Stimulated activated CD8-positive, alpha-beta memory T cell treated with anti-CD3 and anti-CD28 coated beads, Interleukin-7, amount 100 ng/mL, for 1 hour (primary cell): ENCODE measurements around the gene THAP11.
A peak's percentile ranks its signal among the peaks of the same experiment; 100 is the strongest.
"Not testable (repeated sequence)": the region's sequence is repeated elsewhere in the genome, so short reads cannot be mapped to it uniquely, and the experiment has no call there.

Experiments
- DNase-seq, 2 donors: peaks; one replicate each; pipeline ENCODE4 v3.0.0-alpha.2; 2020; ENCODE audit warnings: low read depth in 2 of 2

The THAP11 gene

DNA sequence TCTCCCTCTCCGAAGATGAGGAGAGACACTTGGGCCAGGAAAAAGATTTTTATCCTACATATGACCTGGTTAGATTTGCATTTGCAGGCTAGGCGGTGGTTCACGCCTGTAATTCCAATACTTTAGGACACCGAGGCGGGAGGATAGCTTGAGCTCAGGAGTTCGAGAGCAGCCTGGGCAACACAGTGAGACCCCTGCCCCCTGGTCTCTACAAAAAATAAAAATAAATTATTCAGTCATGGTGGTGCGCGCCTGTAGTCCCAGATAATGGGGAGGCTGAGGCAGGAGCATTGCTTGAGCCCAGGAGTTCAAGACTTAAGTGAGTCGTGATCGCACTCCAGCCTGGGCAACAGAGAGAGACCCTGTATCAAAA is 7.9 kb upstream of the THAP11 start:
- DNase-seq: no peak

GRCh38 chr16:67837190-67837589 is 4.9 kb upstream of the THAP11 start:
- not testable (repeated sequence) for DNase-seq

DNA sequence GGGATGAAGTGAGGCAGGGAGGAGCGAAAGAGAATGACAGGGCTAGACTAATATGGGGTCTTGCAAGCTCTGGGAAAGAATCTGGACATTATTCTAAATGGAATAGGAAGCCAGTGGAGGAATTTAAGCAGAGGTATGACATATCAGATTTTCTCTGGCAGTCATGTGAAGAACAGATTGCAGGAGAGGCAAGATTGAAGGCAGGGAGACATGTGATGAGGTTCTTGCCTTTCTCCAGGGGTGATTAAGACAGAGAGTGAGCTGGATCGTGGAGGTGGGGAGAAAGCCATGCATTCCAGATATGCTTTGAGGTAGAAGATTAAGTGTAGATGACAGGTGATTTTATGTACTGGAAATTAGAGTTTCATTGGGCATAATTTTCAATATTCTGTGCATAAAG is 4.3 kb upstream of the THAP11 start:
- no peak for DNase-seq

- DNase-seq: no peak
These were observed 813 bp upstream of the THAP11 start for GRCh38 chr16:67841198-67841815.

DNA sequence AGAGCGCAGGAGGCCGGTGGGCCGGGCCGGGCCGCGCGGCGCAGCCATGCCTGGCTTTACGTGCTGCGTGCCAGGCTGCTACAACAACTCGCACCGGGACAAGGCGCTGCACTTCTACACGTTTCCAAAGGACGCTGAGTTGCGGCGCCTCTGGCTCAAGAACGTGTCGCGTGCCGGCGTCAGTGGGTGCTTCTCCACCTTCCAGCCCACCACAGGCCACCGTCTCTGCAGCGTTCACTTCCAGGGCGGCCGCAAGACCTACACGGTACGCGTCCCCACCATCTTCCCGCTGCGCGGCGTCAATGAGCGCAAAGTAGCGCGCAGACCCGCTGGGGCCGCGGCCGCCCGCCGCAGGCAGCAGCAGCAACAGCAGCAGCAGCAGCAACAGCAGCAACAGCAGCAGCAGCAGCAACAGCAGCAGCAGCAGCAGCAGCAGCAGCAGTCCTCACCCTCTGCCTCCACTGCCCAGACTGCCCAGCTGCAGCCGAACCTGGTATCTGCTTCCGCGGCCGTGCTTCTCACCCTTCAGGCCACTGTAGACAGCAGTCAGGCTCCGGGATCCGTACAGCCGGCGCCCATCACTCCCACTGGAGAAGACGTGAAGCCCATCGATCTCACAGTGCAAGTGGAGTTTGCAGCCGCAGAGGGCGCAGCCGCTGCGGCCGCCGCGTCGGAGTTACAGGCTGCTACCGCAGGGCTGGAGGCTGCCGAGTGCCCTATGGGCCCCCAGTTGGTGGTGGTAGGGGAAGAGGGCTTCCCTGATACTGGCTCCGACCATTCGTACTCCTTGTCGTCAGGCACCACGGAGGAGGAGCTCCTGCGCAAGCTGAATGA is 606 bp downstream of the THAP11 start:
- peak; percentile 15 to 24 for DNase-seq

- no peak for DNase-seq
These were observed 1.2 kb downstream of the THAP11 start for GRCh38 chr16:67843343-67843765.

DNA sequence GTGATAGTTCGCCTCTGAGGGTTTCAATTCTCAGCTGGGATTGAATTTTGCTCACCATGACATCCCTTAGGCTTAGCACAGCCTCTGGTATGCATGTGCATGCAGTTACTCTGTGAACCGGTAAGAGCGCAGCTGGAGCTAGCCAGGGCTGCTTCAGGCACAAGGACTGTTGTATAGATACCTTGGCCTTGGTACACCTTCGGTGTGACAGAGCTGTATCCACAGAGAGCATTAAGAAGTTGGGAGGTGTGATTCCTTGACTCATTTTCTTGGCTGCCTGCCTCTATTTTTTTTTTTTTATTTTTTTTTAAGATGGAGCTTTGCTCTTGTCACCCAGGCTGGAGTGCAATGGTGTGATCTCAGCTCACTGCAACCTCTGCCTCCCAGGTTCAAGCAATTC is 2.4 kb downstream of the THAP11 start:
- DNase-seq: no peak

- no peak for DNase-seq
These were observed 3.4 kb downstream of the THAP11 start for GRCh38 chr16:67845291-67846062.

DNA sequence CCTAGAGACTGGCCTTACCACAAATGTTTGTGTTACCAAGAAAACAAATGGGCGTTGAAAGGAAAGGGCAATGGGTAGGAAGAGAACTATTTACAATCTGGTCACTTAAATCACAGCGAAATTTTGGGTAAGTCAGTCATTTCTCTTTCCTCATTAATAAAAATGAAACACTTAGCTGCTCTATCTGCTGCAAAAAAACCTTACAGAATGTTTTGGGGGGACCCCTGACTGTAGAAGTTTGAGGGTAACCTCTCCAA is 3.9 kb downstream of the THAP11 start:
- DNase-seq: no peak

DNA sequence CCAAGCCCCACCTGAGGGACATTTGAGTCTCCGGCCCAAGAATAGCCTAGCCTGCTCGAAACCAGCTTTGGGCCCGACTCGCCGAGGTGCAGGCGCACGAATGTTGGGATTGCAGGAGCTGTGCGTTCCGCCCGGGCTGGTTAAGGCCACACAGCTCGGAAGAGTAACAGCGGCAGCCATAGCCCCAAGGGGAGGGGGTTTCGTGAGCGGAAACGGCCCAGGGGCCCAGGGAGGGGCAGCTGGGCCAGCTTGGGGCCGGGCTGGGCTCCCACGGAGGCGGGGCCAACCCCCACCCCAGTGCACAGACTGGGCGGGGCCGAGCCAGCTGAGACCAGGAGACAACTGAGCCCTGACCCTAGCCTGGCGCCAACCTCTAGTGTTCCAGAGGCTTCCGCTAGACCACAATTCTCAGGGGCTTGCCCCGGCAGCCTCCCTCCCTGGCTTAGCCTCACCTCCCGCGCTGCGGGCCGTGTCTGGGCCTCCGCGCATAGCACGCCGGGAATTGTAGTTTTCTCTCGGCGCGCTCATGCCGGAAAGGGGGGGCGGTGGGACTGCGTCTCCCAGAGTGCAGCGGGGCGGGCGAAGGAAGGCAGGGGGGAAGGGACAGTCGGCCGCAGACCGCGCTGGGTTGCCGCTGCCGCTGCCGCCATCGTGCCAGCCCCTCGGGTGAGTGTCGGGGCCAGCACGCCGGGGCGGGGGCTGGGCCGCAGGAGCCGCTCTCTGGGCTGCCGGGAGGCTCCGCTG is 4.4 kb downstream of the THAP11 start, which contains the start of gene NUTF2:
Gene NUTF2 (plus strand): TSS at position 614 of the 744 bp plus-strand sequence. CDS start 18,198 bp downstream, outside the sequence.
- DNase-seq: peak; percentile 88 to 89

DNA sequence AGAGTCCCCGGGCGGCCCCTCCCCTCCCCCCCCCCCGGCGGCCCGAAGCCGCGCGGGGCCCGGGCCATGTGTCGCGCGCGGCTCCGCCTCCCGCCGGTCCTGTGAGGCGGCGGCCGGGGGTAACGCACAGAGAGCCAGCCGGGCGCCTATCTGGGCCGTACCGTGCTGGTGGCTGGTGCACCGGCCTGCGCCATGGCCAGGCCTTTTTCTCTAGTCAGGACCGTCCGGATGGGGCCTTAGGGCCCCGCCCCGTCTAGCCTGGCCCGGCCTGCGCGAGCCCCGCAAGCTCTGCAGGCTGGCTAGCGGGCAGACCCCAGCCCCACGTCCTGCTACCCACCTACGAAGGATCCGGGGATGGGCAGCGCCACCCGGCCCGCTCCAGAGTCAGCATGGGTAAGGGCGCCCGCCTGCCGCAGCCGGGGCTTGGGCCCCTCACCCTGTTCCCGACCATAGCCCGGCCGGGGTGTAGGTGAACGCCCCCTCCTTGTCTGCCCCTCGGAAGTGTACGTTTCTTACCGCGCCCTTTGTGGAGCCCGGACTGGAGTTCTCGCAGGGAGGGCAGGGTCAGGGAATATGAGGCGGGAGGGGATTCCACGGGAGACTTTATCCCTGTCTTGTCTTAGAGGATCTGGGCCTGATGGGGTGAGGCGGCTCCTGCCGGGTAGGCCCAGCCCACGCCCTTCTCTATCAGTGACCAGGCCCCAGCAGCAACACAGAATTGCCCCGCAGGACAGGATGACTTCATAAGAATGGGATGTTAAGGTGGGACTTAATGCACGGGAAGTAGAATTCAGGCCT is 5.1 kb downstream of the THAP11 start, which contains the start of gene CENPT:
Gene CENPT (minus strand): TSS at position 630 of the 798 bp plus-strand sequence. CDS start 13,834 bp downstream, outside the sequence.
- no peak for DNase-seq

GRCh38 chr16:67848118-67848517 is 6.0 kb downstream of the THAP11 start:
- DNase-seq: no peak

DNA sequence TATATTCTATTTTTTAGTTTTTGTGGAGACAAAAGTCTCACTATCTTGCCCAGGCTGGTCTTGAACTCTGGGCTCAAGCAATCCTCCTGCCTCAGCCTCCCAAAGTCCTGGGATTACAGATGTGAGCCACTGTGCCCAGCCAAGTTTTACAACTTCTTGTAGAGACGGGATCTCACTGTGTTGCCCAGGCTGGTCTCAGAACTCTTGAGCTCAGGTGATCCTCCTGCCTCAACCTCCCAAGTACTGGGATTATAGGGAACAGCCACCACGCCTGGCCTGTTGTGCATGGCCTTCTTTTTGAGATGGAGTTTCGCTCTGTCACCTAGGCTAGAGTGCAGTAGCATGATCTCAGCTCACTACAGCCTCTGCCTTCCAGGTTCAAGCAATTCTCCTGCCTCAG is 11.6 kb downstream of the THAP11 start:
- DNase-seq: no peak

- DNase-seq: no peak
These were observed 13.7 kb downstream of the THAP11 start for GRCh38 chr16:67855789-67856188.

DNA sequence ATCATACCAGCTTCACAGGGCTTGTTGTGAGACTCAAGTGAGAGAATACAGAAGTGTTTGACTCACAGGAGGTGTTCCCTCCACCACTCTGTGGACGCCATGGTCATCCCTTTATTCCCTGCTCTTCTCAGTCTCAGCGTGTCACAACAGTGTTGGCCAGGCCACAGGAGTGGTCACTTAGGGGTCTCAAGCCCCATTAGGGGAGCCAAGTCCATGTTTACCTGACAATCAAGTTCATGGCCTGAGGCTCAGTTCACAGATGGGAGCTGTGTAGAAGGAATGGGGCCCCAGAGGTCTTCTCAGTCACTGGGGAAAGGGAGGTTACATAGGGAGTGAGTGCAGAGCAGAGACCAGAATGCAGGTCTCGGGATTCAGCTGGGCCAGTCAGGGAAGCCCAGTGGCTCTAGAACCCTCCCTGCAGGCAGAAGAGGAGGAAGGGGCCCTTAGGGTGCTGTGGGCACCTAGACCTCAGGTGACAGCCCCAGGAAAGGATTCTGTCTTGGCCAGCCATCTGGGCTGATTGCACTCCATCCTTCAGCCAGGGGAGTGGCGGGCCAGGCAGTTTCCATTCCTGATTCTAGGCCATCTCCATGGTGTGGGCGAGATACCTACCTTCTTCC is 14.9 kb downstream of the THAP11 start:
- DNase-seq: no peak

GRCh38 chr16:67857547-67858233 is 15.6 kb downstream of the THAP11 start:
- DNase-seq: no peak

DNA sequence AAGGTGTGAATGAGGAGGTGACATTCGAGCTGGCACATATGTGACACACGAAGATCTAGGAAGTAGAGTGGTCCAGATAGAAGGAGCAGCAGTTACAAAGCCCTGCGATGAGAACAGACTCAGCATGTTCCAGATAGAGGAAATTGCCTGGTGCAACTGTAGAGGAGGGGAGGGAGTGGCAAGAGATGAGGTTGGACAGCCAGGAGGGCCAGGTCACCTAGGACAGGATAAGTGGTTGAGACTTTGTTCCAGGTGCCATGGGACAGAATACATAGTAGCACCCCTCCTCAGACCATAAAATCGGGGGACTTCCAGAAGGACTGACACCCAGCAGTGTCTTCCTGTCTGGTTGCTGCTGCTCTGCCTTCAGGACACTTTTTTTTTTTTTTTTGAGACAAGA is 16.4 kb downstream of the THAP11 start:
- no peak for DNase-seq

GRCh38 chr16:67860589-67861398 is 18.7 kb downstream of the THAP11 start:
- no peak for DNase-seq

DNA sequence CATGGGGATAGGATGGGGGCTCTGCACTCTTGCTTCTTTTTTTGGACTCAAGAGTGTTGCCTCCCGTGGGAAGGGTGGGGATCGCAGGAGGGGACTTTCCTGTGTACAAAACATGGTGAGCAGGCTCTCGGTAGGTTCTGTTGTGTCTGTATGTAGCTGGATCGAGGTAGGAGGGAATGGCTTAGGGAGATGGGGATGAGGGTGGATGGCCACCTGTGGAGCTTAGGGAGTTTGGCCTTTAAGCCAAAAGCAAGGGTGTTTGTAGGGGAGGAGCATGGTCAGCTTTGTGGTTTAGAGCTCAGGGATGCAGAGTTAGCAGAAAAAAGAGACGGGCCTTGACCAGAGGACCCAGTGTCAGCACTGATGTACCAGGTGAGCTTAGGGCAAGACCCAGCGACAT is 19.8 kb downstream of the THAP11 start:
- DNase-seq: no peak
